GM12865 (cell line): ENCODE measurements around the gene ARL5A.

Experiments used
- DNase-seq: peaks from one replicate; pipeline ENCODE4 v3.0.0; 2010; ENCODE audit warnings: low read depth
- H3K4me3 ChIP-seq: 2 replicates; pipeline ENCODE4 v1.5.1; 2011; ENCODE audit warnings: mild to moderate bottlenecking, low read depth, low read length, control low read depth
- CTCF ChIP-seq: IDR thresholded peaks from 2 replicates; pipeline ENCODE4 v1.5.1; 2011; ENCODE audit warnings: low read length, control low read depth, low read depth, inconsistent platforms; ENCODE audit not compliant: insufficient read depth; ENCODE audit errors: missing control alignments

Gene ARL5A

DNA sequence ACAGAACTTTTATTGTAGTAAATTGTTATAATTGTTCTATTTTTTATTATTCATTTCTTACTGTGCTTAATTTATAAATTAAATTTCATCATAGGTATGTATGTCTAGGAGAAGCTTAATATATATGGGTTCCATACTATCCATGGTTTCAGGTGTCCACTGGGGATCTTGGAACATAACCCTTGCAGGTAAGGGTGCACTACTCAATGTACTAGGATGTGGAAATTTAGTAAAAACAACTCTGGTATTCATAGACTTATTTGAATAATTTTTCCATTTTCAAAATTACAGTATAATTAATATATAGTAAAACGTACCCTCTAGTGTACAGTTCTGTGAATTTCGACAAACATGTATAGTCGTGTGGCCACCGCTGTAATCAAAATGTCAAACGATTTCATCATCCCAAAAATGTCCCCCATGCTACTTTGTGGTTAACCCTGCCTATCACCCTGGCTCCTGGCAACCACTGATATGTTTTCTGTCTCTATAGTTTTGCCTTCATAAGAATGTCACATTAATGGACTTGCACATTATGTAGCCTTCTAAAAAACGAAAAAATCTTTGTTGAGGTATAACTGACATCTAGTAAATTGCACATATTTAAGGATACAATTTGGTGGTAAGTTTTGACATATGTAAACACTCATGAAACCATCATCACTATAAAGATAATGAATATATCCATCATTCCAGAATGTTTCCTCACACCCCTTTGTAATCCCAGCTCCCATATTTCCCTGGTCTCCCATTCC lies 45.7 kb downstream of the ARL5A start:
- H3K4me3 ChIP-seq, result no peak overlapping the region
- DNase-seq, result no peak
- no peak for TF ChIP-seq CTCF

DNA sequence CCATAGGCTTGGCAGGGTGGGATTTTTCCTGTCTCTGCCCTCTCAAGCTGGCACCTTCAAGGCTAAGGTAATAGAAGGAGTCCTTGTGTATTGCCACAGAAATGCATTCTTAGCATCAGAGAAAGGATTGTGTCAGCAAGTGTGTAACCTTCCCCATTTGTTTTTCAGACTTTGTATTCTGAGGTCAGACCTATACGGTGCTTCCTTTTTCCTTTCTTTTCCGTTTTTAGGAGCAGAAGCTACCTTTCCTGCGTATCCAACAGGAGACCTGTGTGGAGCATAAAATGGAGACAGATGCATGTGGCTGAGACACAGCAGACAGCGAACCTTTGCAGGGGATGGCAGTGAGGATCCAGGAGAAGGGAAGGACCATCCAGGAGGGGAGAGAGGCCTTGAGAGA lies 46.6 kb downstream of the ARL5A start:
- no peak overlapping the region for H3K4me3 ChIP-seq

GRCh38 chr2:151780938-151781337 lies 47.3 kb downstream of the ARL5A start:
- no peak for TF ChIP-seq CTCF
- H3K4me3 ChIP-seq, result no peak overlapping the region
- DNase-seq, result no peak

More for the DNA sequence above, 46.6 kb downstream of the ARL5A start:
- no peak for TF ChIP-seq CTCF
- no peak for DNase-seq

GRCh38 chr2:151777935-151778334 lies 50.3 kb downstream of the ARL5A start:
- no peak overlapping the region for H3K4me3 ChIP-seq

GRCh38 chr2:151777487-151777886 lies 50.7 kb downstream of the ARL5A start:
- DNase-seq, result no peak
- peak; percentile 7 for TF ChIP-seq CTCF
- H3K4me3 ChIP-seq, result no peak overlapping the region

More at GRCh38 chr2:151777935-151778334, 50.3 kb downstream of the ARL5A start:
- no peak for TF ChIP-seq CTCF
- DNase-seq, result no peak

DNA sequence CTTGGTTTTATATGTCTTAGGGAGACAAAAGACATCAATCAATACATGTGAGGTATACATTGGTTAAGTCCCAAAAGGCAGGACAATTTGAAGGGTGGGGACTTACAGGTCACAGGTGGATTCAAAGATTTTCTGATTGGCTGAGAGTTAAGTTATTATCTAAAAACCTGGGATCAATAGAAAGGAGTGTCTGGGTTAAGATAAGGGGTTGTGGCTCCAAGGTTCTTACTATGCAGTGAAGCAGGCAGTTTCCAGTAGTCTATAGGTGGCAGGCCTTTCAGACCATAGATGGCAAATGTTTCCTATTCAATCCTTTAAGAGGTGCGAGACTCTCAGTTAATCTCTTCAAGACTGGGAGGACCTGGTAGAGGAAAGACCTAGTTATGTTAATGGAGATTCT lies 51.9 kb downstream of the ARL5A start:
- no peak for DNase-seq
- no peak overlapping the region for H3K4me3 ChIP-seq
- no peak for TF ChIP-seq CTCF

- no peak for TF ChIP-seq CTCF
- H3K4me3 ChIP-seq, result no peak overlapping the region
- DNase-seq, result peak; percentile 42
Observed at GRCh38 chr2:151775057-151775740, 53.0 kb downstream of the ARL5A start.
